Heart right ventricle (tissue), 16 donors: ENCODE data around the gene HSPE1. TPM values are rescaled to one million over a fixed set of nuclear protein-coding genes. Genes with fewer than 3 reads are reported as not detected.
"Not testable (repeated sequence)": the region's sequence is repeated elsewhere in the genome, so short reads cannot be mapped to it uniquely, and the experiment has no call there.

Experiments
- ATAC-seq, 8 donors: fragments of 200-7000 bp; cut with Tn5 transposase; one replicate each; pipeline ENCODE4 v1.9.1; 2020; ENCODE audit warnings: mild to moderate bottlenecking in 8 of 8, moderate library complexity in 8 of 8, moderate number of reproducible peaks in 1 of 8
- DNase-seq, 2 donors: peaks; one replicate each; pipeline ENCODE4 v3.0.0-alpha.2; 2020
- H3K27ac ChIP-seq, 10 donors: fragments of 200-600 bp; sonication (generic) in 2 of 10; one replicate each; pipeline versions ENCODE4 v1.5.0 to v1.8.0; 2020 to 2022; ENCODE audit warnings: mild to moderate bottlenecking in 3 of 10
- H3K27me3 ChIP-seq, 7 donors: fragments of 200-600 bp; one replicate each; pipeline ENCODE4 v1.8.0; 2021 to 2022; ENCODE audit warnings: mild to moderate bottlenecking in 2 of 7
- H3K36me3 ChIP-seq, 9 donors: fragments of 200-600 bp; sonication (generic) in 1 of 9; one replicate each; pipeline versions ENCODE4 v1.5.0 to v1.8.0; 2020 to 2022; ENCODE audit warnings: mild to moderate bottlenecking in 2 of 9
- H3K4me1 ChIP-seq, 9 donors: fragments of 200-600 bp; sonication (generic) in 1 of 9; one replicate each; pipeline versions ENCODE4 v1.5.0 to v1.8.0; 2020 to 2022; ENCODE audit warnings: mild to moderate bottlenecking in 4 of 9
- H3K4me3 ChIP-seq, 10 donors: fragments of 200-600 bp; sonication (generic) in 2 of 10; one replicate each; pipeline versions ENCODE4 v1.5.0 to v1.8.0; 2020 to 2022; ENCODE audit warnings: mild to moderate bottlenecking in 7 of 10, moderate library complexity in 2 of 10
- H3K9me3 ChIP-seq, 11 donors: fragments of 200-600 bp in 10 of 11; sonication (generic) in 2 of 11; one replicate each; pipeline versions ENCODE4 v1.5.0 to v1.8.0; 2013 to 2022; ENCODE audit warnings: mild to moderate bottlenecking in 2 of 11, control low read depth in 1 of 11, moderate library complexity in 1 of 11
- WGBS, 2 donors: extraction: QIAGEN DNeasy Blood & Tissue Kit; methylation state at CpG; one replicate each; pipeline ENCODE4 v1.1.7; 2013; ENCODE audit warnings: inconsistent platforms in 1 of 2; 5-methylcytosine and 5-hydroxymethylcytosine counted together
- intact Hi-C, 10 donors: fragments of 100-400 bp; cut with DNase I; formaldehyde crosslinking; loops; one replicate each; pipeline versions ENCODE4 v1.11.1 to v1.14.2; 2022
- polyA plus RNA-seq, 2 donors: library from polyadenylated mRNA; stranded (reverse); fragments of 200-250 nt; gene quantifications; one replicate each; pipeline ENCODE4 v1.2.3, GENCODE V29; 2013
- total RNA-seq, 10 donors: library from RNA; stranded (reverse); fragmentation: NEBNext Ultra II Directional in 3 of 10; extraction: Animal tissue kit (Norgen Biotek cat#: 25700) in 3 of 10; gene quantifications; one replicate each; pipeline versions ENCODE4 v1.2.1 to v1.2.4, GENCODE V29; 2021 to 2023
- TF ChIP-seq, protein P1 (sequence below), 9 donors: fragments of 200-600 bp; sonication (generic) in 2 of 9; IDR thresholded peaks; one replicate each; pipeline versions ENCODE4 v1.5.0 to v1.8.0; 2021 to 2022; ENCODE audit warnings: antibody characterized with exemption in 9 of 9, mild to moderate bottlenecking in 5 of 9, moderate library complexity in 1 of 9
- donor health status: Arrhythmogenic right ventricular cardiomyopathy.
- donor health status: ischemic (EF 13 %, LVEDD 7.1; RV severe dilation, severe dysfunction).
- donor health status: healthy with polysubstance abuse.
- donor health status: DM: no; HTN: yes; CAD: no.
- donor health status: DM: no; HTN: no; CAD: no.
- donor health status: ischemic (EF 25% LVEDD 6.9; RV normal size, moderate dysfunction).
- donor health status: ischemic (EF 25% LVEDD 5.7; RV mildly dilated, moderate dysfunction).
- donor health status: healthy.
- donor health status: DM: yes; HTN: yes; CAD: no.
- donor health status: Ischemic cardiomyopathy.
- donor health status: ischemic (EF 35%, LVEDD 5.7; RV mildly dilated, moderate dysfunction).
- donor health status: nonischemic (EF 11% LVEDD 7.7; RV severe dilation, severe dysfunction).
- donor health status: DM: yes; HTN: yes; CAD: no.
- donor health status: PGD.
- donor health status: ischemic (EF 29% LVEDD 5.4; RV normal size, mild dysfunction).
- donor health status: nonischemic (EF 23%, LVEDD 6.1; RV moderate dilation, normal function).

Gene HSPE1
- total and polyA plus RNA-seq, 12 donors: 73.7 to 217 (median 106) TPM

DNA sequence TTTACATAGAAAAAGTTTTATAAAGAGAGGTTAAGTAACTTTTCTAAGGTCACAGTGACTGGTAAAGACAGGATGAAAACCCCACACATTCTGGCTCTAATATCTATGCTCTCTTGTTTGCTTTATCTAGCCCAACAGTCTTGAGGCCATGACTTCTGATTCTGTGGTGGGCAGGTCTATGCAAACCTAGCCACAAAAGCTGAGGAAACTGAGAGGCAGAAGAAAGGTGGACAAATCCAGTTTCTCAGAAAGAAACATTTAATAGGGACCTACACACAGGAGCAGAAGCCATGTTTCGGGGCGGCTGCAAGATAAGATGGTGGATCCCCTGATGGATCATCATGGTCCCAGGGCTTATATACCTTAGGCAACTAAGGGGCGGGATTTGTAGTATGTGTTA lies 22.4 kb upstream of the HSPE1 start:
- Histone ChIP-seq H3K27me3 (no peaks in the 10 kb centered on the region), H3K27ac (peak overlapping the region in 2 of 10 donors; percentile 47 to 49), H3K9me3 (peaks cover 0 to 7% (median 0%) of the 10 kb centered on the region in 11 donors), H3K4me1 (peaks cover 0 to 17% (median 2%) of the 10 kb centered on the region in 9 donors), H3K4me3 (no peak overlapping the region), H3K36me3 (peaks cover 0 to 94% (median 38%) of the 10 kb centered on the region in 9 donors)
- TF ChIP-seq, protein P1, sequence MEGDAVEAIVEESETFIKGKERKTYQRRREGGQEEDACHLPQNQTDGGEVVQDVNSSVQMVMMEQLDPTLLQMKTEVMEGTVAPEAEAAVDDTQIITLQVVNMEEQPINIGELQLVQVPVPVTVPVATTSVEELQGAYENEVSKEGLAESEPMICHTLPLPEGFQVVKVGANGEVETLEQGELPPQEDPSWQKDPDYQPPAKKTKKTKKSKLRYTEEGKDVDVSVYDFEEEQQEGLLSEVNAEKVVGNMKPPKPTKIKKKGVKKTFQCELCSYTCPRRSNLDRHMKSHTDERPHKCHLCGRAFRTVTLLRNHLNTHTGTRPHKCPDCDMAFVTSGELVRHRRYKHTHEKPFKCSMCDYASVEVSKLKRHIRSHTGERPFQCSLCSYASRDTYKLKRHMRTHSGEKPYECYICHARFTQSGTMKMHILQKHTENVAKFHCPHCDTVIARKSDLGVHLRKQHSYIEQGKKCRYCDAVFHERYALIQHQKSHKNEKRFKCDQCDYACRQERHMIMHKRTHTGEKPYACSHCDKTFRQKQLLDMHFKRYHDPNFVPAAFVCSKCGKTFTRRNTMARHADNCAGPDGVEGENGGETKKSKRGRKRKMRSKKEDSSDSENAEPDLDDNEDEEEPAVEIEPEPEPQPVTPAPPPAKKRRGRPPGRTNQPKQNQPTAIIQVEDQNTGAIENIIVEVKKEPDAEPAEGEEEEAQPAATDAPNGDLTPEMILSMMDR (IDR thresholded peaks at IDR 0.05): no peak
- intact Hi-C loops: loop anchor here in 1 of 10 donors (10.0 kb wide), 1 partner anchor 73 kb away; no protein-coding TSS in a partner anchor
- ATAC-seq: no peak
- DNase-seq: no peak
- 97 to 99% methylated on average over 3 of the region's 3 CpGs for WGBS, 2 donors

DNA sequence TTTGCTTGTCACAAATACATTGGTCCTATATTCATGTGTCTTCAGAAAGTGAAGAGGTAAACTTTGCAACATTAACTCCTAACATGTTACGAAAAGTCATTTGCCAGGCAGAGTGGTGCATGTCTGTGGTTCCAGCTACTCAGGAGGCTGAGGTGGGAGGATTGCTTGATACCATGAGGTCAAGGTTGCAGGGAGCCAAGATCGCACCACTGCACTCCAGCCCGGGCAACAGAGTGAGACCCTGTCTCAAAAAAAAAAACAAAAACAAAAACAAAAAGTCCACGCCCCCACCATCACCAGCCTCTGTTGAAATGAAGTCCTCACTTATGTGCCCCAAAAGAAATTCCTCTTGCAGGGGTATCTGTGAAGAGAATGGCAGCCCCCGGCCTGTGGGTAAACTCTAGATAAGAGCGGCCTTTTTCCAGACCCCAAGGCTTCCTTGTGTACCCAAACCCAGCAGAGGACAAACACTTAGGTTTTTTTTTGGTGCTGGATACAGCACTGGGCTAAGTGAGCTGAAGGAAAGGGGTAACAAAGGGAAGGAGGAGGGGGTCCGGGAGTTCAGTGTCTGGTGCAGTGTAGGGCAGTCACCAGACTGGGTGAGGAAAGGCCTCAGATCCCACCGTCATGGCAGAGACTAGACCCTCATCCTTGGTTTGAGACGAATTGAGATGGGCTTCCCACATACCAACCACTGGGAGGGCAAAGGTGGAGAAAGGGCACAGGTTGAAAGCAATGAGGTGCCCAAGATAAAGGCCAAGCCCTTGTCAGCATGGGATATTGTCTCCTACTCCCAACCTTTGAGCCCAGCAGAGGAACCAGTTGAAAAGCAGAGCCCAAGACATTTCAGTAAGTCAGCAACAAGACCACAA lies 19.8 kb upstream of the HSPE1 start:
- TF ChIP-seq, protein P1 (IDR thresholded peaks at IDR 0.05): no peak
- Histone ChIP-seq H3K4me1 (peaks cover 0 to 17% (median 2%) of the 10 kb centered on the region in 9 donors), H3K27me3 (no peaks in the 10 kb centered on the region), H3K27ac (no peak overlapping the region), H3K36me3 (peaks cover 0 to 94% (median 22%) of the 10 kb centered on the region in 9 donors), H3K4me3 (no peak overlapping the region), H3K9me3 (peaks cover 0 to 29% (median 10%) of the 10 kb centered on the region in 11 donors)
- WGBS, 2 donors: 91 to 93% methylated on average over 9 of the region's 9 CpGs
- DNase-seq: no peak
- no peak for ATAC-seq
- intact Hi-C loops: no loop called here

DNA sequence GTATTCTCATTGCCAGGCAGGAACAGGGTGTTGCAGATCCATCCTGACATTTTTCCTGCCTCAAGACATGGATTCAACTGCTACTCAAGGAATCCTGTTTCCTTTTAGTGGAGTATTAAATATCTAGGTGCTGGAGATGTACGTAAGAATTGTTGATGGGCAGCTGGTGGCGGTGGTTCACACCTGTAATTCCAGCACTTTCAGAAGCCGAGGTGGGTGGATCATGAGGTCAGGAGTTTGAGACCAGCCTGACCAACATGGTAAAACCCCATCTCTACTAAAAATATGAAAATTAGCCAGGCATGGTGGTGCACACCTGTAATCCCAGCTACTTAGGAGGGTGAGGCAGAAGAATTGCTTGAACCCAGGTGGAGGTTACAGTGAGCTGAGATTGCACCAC lies 15.9 kb upstream of the HSPE1 start:
- H3K36me3 ChIP-seq: peaks cover 0 to 97% (median 36%) of the 10 kb centered on the region in 9 donors
- H3K27me3 ChIP-seq, H3K27ac ChIP-seq, intact Hi-C loops, H3K4me1 ChIP-seq, ATAC-seq, H3K4me3 ChIP-seq, DNase-seq: not testable (repeated sequence)
- WGBS, 2 donors: 94 to 98% methylated on average over 3 of the region's 3 CpGs
- H3K9me3 ChIP-seq: peaks cover 0 to 29% (median 10%) of the 10 kb centered on the region in 11 donors

DNA sequence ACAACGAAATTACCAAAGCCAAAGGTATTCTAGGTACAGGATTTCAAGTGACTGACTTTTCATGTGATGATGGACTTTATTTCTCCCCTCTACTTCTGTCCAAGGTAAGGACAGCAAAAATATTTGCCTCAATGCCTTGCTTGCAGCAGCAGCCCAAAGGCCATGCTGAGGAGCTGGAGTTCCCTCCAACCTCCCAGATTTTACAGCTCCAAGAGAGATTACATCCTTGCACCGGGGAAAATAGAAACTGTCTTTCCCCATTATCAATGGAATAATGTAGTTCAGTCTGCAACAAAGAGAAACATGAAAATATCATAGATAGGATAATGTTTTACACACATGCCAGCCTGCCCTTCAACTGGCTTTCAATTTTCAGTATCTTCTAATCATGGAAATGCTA lies 14.0 kb upstream of the HSPE1 start:
- DNase-seq (no peak), ATAC-seq (no peak)
- peaks cover 0 to 29% (median 10%) of the 10 kb centered on the region in 11 donors for H3K9me3 ChIP-seq
- no peaks in the 10 kb centered on the region for H3K27me3 ChIP-seq
- no peak overlapping the region for H3K27ac ChIP-seq
- TF ChIP-seq, protein P1 (IDR thresholded peaks at IDR 0.05): no peak
- no peak overlapping the region for H3K4me3 ChIP-seq
- intact Hi-C loops: no loop called here
- WGBS, 2 donors: 91 to 92% methylated on average over 2 of the region's 2 CpGs
- peaks cover 0 to 99% (median 55%) of the 10 kb centered on the region in 9 donors for H3K36me3 ChIP-seq
- peaks cover 0 to 6% (median 0%) of the 10 kb centered on the region in 9 donors for H3K4me1 ChIP-seq
